ENCODE measurements around the gene XIST.
"Not testable (repeated sequence)": the region's sequence is repeated elsewhere in the genome, so short reads cannot be mapped to it uniquely, and the experiment has no call there.

The XIST gene

GRCh38 chrX:73852467-73852866 lies at the start of gene XIST (continued):
- TF ChIP-seq, protein P1, sequence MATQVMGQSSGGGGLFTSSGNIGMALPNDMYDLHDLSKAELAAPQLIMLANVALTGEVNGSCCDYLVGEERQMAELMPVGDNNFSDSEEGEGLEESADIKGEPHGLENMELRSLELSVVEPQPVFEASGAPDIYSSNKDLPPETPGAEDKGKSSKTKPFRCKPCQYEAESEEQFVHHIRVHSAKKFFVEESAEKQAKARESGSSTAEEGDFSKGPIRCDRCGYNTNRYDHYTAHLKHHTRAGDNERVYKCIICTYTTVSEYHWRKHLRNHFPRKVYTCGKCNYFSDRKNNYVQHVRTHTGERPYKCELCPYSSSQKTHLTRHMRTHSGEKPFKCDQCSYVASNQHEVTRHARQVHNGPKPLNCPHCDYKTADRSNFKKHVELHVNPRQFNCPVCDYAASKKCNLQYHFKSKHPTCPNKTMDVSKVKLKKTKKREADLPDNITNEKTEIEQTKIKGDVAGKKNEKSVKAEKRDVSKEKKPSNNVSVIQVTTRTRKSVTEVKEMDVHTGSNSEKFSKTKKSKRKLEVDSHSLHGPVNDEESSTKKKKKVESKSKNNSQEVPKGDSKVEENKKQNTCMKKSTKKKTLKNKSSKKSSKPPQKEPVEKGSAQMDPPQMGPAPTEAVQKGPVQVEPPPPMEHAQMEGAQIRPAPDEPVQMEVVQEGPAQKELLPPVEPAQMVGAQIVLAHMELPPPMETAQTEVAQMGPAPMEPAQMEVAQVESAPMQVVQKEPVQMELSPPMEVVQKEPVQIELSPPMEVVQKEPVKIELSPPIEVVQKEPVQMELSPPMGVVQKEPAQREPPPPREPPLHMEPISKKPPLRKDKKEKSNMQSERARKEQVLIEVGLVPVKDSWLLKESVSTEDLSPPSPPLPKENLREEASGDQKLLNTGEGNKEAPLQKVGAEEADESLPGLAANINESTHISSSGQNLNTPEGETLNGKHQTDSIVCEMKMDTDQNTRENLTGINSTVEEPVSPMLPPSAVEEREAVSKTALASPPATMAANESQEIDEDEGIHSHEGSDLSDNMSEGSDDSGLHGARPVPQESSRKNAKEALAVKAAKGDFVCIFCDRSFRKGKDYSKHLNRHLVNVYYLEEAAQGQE (tag by site-specific recombination; IDR thresholded peaks at IDR 0.05): 0 out of 2 replicates have a peak, but pooled peaks have one; percentile 20
- peak; percentile 36; the same call in 1 of the 2 replicates for TF ChIP-seq ZXDB (tag by site-specific recombination; IDR thresholded peaks at IDR 0.05)
- TF ChIP-seq ZNF660 (tag by site-specific recombination; IDR thresholded peaks at IDR 0.05): peak; percentile 92
- TF ChIP-seq ZNF114 (tag by site-specific recombination; IDR thresholded peaks at IDR 0.05): no peak
- peak; percentile 80 for TF ChIP-seq IKZF3 (tag by site-specific recombination; IDR thresholded peaks at IDR 0.05)

DNA sequence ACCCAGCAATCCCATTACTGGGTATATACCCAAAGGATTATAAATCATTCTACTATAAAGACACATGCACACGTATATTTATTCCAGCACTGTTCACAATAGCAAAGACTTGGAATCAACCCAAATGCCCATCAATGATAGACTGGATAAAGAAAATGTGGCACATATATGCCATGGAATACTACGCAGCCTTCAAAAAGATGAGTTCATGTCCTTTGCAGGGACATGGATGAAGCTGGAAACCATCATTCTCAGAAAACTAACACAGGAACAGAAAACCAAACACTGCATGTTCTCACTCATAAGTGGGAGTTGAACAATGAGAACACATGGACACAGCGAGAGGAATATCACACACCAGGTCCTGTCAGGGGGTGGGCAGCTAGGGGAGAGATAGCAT lies 45.8 kb upstream of the XIST start:
- CTCF ChIA-PET: not testable (repeated sequence)

DNA sequence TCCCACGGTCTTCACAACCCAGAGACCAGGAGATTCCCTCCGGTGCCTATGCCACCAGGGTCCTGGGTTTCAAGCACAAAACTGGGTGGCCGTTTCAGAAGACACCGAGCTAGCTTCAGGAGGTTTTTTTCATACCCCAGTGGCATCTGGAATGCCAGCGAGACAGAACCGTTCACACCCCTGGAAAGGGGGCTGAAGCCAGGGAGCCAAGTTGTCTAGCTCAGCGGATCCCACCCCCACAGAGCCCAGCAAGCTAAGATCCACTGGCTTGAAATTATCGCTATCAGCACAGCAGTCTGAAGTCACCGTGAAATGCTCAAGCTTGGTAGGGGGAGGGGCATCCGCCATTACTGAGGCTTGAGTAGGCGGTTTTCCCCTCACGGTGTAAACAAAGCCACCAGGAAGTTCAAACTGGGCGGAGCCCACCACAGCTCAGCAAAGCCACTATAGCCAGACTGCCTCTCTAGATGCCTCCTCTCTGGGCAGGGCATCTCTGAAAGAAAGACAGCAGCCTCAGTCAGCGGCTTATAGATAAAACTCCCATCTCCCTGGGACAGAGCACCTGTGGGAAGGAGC lies 40.1 kb upstream of the XIST start:
- not testable (repeated sequence) for H3K4me3 ChIP-seq (ENCODE audit: low read depth, low read length); H3K27ac ChIP-seq (ENCODE audit: extremely low read depth, low read depth, low read length); H3K9me3 ChIP-seq (ENCODE audit: control insufficient read depth, insufficient read depth, low read depth, low read length); H3K36me3 ChIP-seq (ENCODE audit: control insufficient read depth in 2 of 2, insufficient read depth in 1 of 2, low read length in 2 of 2); H3K4me1 ChIP-seq (ENCODE audit: control insufficient read depth, insufficient read depth, low read length)
- ChIA-PET POLR2A (interaction anchor here (1.3 kb wide), 1 partner anchor 20 kb away, joined by 3 read pairs; no protein-coding TSS in a partner anchor), CTCF (interaction anchor here (0.6 to 1.6 kb wide), 2 partner anchors 9 to 37 kb away, joined by 3 to 9 read pairs; no protein-coding TSS in a partner anchor)
- TF ChIP-seq ZNF341 (tag by site-specific recombination; IDR thresholded peaks at IDR 0.05; ENCODE audit: low read depth) (0 out of 2 replicates have a peak, but pooled peaks have one; percentile 13), YY1 (tag by site-specific recombination; IDR thresholded peaks at IDR 0.05) (peak; percentile 40; the same call in 1 of the 2 replicates), SP3 (tag by site-specific recombination; IDR thresholded peaks at IDR 0.05) (peak; percentile 64), EGR2 (tag by site-specific recombination; IDR thresholded peaks at IDR 0.05; ENCODE audit: low read depth) (peak; percentile 58), PRDM10 (tag by site-specific recombination; IDR thresholded peaks at IDR 0.05) (peak; percentile 64), ZFHX2 (tag by site-specific recombination; conservative IDR thresholded peaks at IDR 0.05) (peak; percentile 78), ZIC2 (tag by site-specific recombination; IDR thresholded peaks at IDR 0.05) (peak; percentile 54), SETDB1 (IDR thresholded peaks at IDR 0.05; ENCODE audit: insufficient read length, low read length) (peak; percentile 64), ZNF677 (tag by site-specific recombination; IDR thresholded peaks at IDR 0.05) (peak; percentile 79; the same call in 1 of the 2 replicates), GLIS1 (tag by site-specific recombination; IDR thresholded peaks at IDR 0.05) (peak; percentile 11; the same call in 1 of the 2 replicates), SP2 (tag by site-specific recombination; IDR thresholded peaks at IDR 0.05) (0 out of 2 replicates have a peak, but pooled peaks have one; percentile 23), KLF1 (tag by site-specific recombination; IDR thresholded peaks at IDR 0.05) (peak; percentile 42; the same call in 1 of the 2 replicates)
- TF ChIP-seq, protein P2, sequence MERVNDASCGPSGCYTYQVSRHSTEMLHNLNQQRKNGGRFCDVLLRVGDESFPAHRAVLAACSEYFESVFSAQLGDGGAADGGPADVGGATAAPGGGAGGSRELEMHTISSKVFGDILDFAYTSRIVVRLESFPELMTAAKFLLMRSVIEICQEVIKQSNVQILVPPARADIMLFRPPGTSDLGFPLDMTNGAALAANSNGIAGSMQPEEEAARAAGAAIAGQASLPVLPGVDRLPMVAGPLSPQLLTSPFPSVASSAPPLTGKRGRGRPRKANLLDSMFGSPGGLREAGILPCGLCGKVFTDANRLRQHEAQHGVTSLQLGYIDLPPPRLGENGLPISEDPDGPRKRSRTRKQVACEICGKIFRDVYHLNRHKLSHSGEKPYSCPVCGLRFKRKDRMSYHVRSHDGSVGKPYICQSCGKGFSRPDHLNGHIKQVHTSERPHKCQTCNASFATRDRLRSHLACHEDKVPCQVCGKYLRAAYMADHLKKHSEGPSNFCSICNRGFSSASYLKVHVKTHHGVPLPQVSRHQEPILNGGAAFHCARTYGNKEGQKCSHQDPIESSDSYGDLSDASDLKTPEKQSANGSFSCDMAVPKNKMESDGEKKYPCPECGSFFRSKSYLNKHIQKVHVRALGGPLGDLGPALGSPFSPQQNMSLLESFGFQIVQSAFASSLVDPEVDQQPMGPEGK (tag by site-specific recombination; IDR thresholded peaks at IDR 0.05): 0 out of 2 replicates have a peak, but pooled peaks have one; percentile 29

More for the DNA sequence above, 45.8 kb upstream of the XIST start:
- H3K27ac ChIP-seq (ENCODE audit: extremely low read depth, low read depth, low read length); H3K36me3 ChIP-seq (ENCODE audit: control insufficient read depth in 2 of 2, insufficient read depth in 1 of 2, low read length in 2 of 2); H3K9me3 ChIP-seq (ENCODE audit: control insufficient read depth, insufficient read depth, low read depth, low read length); H3K4me1 ChIP-seq (ENCODE audit: control insufficient read depth, insufficient read depth, low read length); H3K4me3 ChIP-seq (ENCODE audit: low read depth, low read length); POLR2A ChIA-PET: not testable (repeated sequence)
- peak; percentile 89 for TF ChIP-seq ZNF146 (tag by site-specific recombination; IDR thresholded peaks at IDR 0.05)

GRCh38 chrX:73882260-73882659 lies 29.7 kb upstream of the XIST start:
- H3K36me3 ChIP-seq (ENCODE audit: control insufficient read depth in 2 of 2, insufficient read depth in 1 of 2, low read length in 2 of 2); H3K4me1 ChIP-seq (ENCODE audit: control insufficient read depth, insufficient read depth, low read length); H3K4me3 ChIP-seq (ENCODE audit: low read depth, low read length); POLR2A ChIA-PET; H3K9me3 ChIP-seq (ENCODE audit: control insufficient read depth, insufficient read depth, low read depth, low read length); H3K27ac ChIP-seq (ENCODE audit: extremely low read depth, low read depth, low read length): not testable (repeated sequence)
- CTCF ChIA-PET: interaction anchor here (0.6 kb wide), 1 partner anchor 32 kb away, joined by 3 read pairs; no protein-coding TSS in a partner anchor
